H1 (cell line): ENCODE measurements around the gene ANLN. TPM values are rescaled to one million over a fixed set of nuclear protein-coding genes. Genes with fewer than 3 reads are reported as not detected.

Experiments
- CHD1 ChIP-seq: IDR thresholded peaks from 2 replicates; pipeline ENCODE4 v1.6.1; 2012; ENCODE audit warnings: low read depth, low read length, improper control_type of control experiment
- HDAC2 ChIP-seq, 2 experiments: fragments of 300-600 bp in 1 of 2; sonication (generic) in 1 of 2; IDR thresholded peaks; 2 replicates each; pipeline ENCODE4 v1.6.1; 2011 to 2012; ENCODE audit warnings: low read depth in 2 of 2, low read length in 2 of 2, mild to moderate bottlenecking in 2 of 2, moderate library complexity in 2 of 2, borderline replicate concordance in 1 of 2, inconsistent platforms in 1 of 2
- HDAC6 ChIP-seq: IDR thresholded peaks from one replicate; pipeline ENCODE4 v1.7.1; 2012; ENCODE audit warnings: low read depth, mild to moderate bottlenecking, inconsistent platforms, low read length, moderate library complexity
- SP2 ChIP-seq: IDR thresholded peaks from 2 replicates; pipeline ENCODE4 v1.6.1; 2012; ENCODE audit warnings: mild to moderate bottlenecking, low read length, inconsistent platforms
- polyA plus RNA-seq, 7 experiments: library from polyadenylated mRNA; depleted of rRNA in 3 of 7; stranded (reverse) in 5 of 7; unstranded in 2 of 7; fragments of >200 nt in 5 of 7; fragments of 200-250 nt in 2 of 7; gene quantifications; 1 replicate in 5 of 7; 2 replicates in 1 of 7; 4 replicates in 1 of 7; pipeline versions ENCODE4 v1.2.1 to v1.2.3, GENCODE V29; 2011 to 2013; ENCODE audit warnings: missing spikeins in 2 of 7, mixed read lengths in 2 of 7
- total RNA-seq: library from RNA; stranded (reverse); fragmentation: NEBNext Ultra II Directional; extraction: Animal tissue kit (Norgen Biotek cat#: 25700); gene quantifications from 2 replicates; pipeline ENCODE4 v1.2.1, GENCODE V29; 2021

ANLN gene
- total and polyA plus RNA-seq, 2 of the 8 experiments (the other 6 are each of a cell fraction or from before 2014, with no cell fraction given): 18.5 to 90.1 TPM

DNA sequence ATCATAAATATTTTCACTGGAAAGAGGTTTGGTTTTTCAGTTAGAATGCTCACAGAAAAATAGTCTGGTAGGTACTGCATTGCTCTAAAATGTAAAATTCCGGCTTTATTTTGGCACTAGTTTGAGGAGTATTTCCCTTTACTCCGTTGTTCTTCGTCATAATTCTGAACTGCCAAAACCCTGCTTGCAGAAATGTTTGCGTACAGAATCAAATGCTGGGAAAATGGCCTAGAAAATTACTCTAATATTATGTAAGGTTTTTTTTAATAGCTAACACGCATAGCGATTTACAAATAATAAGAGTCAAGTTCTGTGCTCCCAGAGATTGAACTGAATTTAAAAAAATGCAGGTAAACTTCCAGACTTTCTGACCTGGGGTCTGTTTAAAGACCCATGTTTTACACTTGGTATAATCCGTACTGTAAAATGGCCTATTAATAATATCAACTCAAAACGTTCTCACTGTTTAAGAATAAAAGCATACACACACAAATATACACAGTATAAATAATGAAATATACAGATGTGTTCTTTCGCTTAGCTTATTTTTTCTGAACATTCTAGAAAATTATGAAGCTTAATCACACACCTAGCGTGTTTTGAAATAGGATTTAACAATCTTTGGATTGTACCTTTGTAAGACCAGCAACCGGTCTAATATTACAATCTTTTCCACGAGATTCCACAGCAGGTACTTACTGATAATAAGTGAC, 23.5 kb upstream of the ANLN start (continued):
- TF ChIP-seq HDAC6: no peak
- TF ChIP-seq HDAC2 (IDR thresholded peaks at IDR 0.05; ENCODE audit: borderline replicate concordance in 1 of 2, low read depth in 2 of 2, low read length in 2 of 2): no peak
- TF ChIP-seq CHD1: no peak
- TF ChIP-seq SP2: no peak
